ENCODE data around the gene NFILZ.

NFILZ gene

DNA sequence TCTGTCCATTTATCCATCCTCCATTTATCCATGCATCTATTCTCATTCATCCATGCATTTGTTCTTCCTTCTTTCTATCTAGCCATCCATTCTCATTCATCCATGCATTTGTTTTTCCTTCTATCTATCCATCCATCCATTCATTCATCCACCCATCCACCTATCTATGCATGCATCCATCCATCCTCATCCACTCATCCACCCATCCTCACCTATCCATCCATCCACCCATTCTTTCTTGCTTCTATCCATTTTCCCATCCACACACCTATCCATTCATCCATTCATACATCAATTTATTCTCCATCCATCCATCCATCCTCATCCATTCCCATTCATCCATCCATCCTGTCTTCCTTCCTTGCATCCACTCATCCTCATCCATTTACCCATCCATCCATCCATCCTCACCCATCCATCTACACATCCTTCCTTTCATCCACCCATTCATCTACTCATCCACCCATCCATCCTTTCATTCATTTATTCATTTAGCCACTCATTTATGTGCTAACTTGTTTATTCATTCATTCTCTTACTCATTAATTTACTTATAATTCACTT, 47.9 kb downstream of the NFILZ start:
- H3K27ac ChIP-seq (ENCODE audit: extremely low read depth, low read depth, low read length) = no peak overlapping the region
- H3K4me1 ChIP-seq (ENCODE audit: control insufficient read depth, insufficient read depth, low read length) = no peaks in the 10 kb centered on the region
- TF ChIP-seq TCF7L2 (IDR thresholded peaks at IDR 0.05; ENCODE audit: borderline replicate concordance, low read depth, low read length) = no peak
- no peak for TF ChIP-seq ZNF274 (IDR thresholded peaks at IDR 0.05; ENCODE audit: low read length)
- TF ChIP-seq ZNF274 (tag by site-specific recombination; IDR thresholded peaks at IDR 0.05; ENCODE audit: borderline replicate concordance) = no peak
- TF ChIP-seq ZNF292 (tag by site-specific recombination; IDR thresholded peaks at IDR 0.05; ENCODE audit: borderline replicate concordance, low read depth) = no peak
- no peak for TF ChIP-seq ZNF37A (tag by site-specific recombination; IDR thresholded peaks at IDR 0.05)
- TF ChIP-seq ZNF366 (tag by site-specific recombination; conservative IDR thresholded peaks at IDR 0.05) = peak; percentile 97
- no peak for TF ChIP-seq ZNF146 (tag by site-specific recombination; IDR thresholded peaks at IDR 0.05)
- TF ChIP-seq, protein P1, sequence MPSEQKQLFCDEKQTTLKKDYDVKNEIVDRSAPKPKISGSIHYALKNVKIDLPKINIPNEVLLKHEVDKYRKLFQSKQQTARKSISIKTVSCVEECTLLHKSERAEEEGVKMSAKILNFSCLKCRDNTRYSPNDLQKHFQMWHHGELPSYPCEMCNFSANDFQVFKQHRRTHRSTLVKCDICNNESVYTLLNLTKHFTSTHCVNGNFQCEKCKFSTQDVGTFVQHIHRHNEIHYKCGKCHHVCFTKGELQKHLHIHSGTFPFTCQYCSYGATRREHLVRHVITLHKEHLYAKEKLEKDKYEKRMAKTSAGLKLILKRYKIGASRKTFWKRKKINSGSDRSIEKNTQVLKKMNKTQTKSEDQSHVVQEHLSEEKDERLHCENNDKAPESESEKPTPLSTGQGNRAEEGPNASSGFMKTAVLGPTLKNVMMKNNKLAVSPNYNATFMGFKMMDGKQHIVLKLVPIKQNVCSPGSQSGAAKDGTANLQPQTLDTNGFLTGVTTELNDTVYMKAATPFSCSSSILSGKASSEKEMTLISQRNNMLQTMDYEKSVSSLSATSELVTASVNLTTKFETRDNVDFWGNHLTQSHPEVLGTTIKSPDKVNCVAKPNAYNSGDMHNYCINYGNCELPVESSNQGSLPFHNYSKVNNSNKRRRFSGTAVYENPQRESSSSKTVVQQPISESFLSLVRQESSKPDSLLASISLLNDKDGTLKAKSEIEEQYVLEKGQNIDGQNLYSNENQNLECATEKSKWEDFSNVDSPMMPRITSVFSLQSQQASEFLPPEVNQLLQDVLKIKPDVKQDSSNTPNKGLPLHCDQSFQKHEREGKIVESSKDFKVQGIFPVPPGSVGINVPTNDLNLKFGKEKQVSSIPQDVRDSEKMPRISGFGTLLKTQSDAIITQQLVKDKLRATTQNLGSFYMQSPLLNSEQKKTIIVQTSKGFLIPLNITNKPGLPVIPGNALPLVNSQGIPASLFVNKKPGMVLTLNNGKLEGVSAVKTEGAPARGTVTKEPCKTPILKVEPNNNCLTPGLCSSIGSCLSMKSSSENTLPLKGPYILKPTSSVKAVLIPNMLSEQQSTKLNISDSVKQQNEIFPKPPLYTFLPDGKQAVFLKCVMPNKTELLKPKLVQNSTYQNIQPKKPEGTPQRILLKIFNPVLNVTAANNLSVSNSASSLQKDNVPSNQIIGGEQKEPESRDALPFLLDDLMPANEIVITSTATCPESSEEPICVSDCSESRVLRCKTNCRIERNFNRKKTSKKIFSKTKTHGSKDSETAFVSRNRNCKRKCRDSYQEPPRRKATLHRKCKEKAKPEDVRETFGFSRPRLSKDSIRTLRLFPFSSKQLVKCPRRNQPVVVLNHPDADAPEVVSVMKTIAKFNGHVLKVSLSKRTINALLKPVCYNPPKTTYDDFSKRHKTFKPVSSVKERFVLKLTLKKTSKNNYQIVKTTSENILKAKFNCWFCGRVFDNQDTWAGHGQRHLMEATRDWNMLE (tag by site-specific recombination; conservative IDR thresholded peaks at IDR 0.05; ENCODE audit: low read depth) = no peak
- 0 out of 2 replicates have a peak, but pooled peaks have one; percentile 33 for TF ChIP-seq ZNF473 (tag by site-specific recombination; IDR thresholded peaks at IDR 0.05)
- TF ChIP-seq, protein P2, sequence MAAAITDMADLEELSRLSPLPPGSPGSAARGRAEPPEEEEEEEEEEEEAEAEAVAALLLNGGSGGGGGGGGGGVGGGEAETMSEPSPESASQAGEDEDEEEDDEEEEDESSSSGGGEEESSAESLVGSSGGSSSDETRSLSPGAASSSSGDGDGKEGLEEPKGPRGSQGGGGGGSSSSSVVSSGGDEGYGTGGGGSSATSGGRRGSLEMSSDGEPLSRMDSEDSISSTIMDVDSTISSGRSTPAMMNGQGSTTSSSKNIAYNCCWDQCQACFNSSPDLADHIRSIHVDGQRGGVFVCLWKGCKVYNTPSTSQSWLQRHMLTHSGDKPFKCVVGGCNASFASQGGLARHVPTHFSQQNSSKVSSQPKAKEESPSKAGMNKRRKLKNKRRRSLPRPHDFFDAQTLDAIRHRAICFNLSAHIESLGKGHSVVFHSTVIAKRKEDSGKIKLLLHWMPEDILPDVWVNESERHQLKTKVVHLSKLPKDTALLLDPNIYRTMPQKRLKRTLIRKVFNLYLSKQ (tag by site-specific recombination; IDR thresholded peaks at IDR 0.05; ENCODE audit: borderline replicate concordance) = no peak
- TF ChIP-seq ZBTB17 (tag by site-specific recombination; IDR thresholded peaks at IDR 0.05) = peak; percentile 92
- TF ChIP-seq ZNF354C (tag by site-specific recombination; IDR thresholded peaks at IDR 0.05; ENCODE audit: borderline replicate concordance, low read depth) = no peak
- TF ChIP-seq ZSCAN16 (tag by site-specific recombination; IDR thresholded peaks at IDR 0.05) = no peak
- TF ChIP-seq ZNF670 (tag by site-specific recombination; IDR thresholded peaks at IDR 0.05; ENCODE audit: low read depth) = no peak
- TF ChIP-seq, protein P3, sequence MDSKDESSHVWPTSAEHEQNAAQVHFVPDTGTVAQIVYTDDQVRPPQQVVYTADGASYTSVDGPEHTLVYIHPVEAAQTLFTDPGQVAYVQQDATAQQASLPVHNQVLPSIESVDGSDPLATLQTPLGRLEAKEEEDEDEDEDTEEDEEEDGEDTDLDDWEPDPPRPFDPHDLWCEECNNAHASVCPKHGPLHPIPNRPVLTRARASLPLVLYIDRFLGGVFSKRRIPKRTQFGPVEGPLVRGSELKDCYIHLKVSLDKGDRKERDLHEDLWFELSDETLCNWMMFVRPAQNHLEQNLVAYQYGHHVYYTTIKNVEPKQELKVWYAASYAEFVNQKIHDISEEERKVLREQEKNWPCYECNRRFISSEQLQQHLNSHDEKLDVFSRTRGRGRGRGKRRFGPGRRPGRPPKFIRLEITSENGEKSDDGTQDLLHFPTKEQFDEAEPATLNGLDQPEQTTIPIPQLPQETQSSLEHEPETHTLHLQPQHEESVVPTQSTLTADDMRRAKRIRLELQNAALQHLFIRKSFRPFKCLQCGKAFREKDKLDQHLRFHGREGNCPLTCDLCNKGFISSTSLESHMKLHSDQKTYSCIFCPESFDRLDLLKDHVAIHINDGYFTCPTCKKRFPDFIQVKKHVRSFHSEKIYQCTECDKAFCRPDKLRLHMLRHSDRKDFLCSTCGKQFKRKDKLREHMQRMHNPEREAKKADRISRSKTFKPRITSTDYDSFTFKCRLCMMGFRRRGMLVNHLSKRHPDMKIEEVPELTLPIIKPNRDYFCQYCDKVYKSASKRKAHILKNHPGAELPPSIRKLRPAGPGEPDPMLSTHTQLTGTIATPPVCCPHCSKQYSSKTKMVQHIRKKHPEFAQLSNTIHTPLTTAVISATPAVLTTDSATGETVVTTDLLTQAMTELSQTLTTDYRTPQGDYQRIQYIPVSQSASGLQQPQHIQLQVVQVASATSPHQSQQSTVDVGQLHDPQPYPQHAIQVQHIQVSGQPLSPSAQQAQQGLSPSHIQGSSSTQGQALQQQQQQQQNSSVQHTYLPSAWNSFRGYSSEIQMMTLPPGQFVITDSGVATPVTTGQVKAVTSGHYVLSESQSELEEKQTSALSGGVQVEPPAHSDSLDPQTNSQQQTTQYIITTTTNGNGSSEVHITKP (tag by site-specific recombination; IDR thresholded peaks at IDR 0.05) = no peak
- TF ChIP-seq, protein P4, sequence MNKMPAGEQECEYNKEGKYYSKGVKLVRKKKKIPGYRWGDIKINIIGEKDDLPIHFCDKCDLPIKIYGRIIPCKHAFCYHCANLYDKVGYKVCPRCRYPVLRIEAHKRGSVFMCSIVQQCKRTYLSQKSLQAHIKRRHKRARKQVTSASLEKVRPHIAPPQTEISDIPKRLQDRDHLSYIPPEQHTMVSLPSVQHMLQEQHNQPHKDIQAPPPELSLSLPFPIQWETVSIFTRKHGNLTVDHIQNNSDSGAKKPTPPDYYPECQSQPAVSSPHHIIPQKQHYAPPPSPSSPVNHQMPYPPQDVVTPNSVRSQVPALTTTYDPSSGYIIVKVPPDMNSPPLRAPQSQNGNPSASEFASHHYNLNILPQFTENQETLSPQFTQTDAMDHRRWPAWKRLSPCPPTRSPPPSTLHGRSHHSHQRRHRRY (tag by site-specific recombination; IDR thresholded peaks at IDR 0.05) = no peak
- no peak overlapping the region for H3K4me3 ChIP-seq (ENCODE audit: low read depth, low read length)
- H3K36me3 ChIP-seq (ENCODE audit: control insufficient read depth in 2 of 2, insufficient read depth in 1 of 2, low read length in 2 of 2) = no peaks in the 10 kb centered on the region
- CTCF ChIA-PET = no interaction called here
- no peaks in the 10 kb centered on the region for H3K9me3 ChIP-seq (ENCODE audit: control insufficient read depth, insufficient read depth, low read depth, low read length)
- POLR2A ChIA-PET = no interaction called here

All from HEK293 (cell line).